Erythroblast (primary cell): Measurements from ENCODE around the gene PDLIM7.

Experiments used
- DNase-seq, 2 experiments: peaks; one replicate each; lab custom pipeline; 2025; lab: John Stamatoyannopoulos, UW
- GATA1 ChIP-seq: IDR thresholded peaks from 2 replicates; pipeline ENCODE4 v1.6.1; 2011; ENCODE audit warnings: low read depth, mild to moderate bottlenecking, control low read depth, low read length, moderate library complexity
- POLR2A ChIP-seq: IDR thresholded peaks from 2 replicates; pipeline ENCODE4 v1.6.1; 2011; ENCODE audit warnings: mild to moderate bottlenecking, low read length

Gene PDLIM7

DNA sequence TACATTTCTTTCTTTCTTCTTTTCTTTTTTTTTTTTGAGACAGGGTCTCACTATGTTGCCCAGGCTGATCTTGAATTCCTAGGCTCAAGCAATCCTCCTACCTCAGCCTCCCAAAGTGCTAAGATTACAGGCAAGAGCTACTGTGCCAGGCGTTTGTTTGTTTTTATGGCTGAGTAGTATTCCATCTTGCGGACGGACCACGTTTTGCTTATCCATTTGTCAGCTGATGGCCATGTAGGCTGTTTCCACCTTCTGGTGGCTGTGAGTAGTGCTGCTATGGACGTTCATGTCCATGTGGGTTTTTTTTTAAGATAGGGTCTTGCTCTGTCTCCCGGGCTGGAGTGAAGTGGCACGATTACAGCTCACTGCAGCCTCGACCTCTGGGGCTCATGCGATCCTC, 9.8 kb upstream of the PDLIM7 start:
- TF ChIP-seq POLR2A (no peak), GATA1 (no peak)
- DNase-seq = peak; percentile 55 to 75

DNA sequence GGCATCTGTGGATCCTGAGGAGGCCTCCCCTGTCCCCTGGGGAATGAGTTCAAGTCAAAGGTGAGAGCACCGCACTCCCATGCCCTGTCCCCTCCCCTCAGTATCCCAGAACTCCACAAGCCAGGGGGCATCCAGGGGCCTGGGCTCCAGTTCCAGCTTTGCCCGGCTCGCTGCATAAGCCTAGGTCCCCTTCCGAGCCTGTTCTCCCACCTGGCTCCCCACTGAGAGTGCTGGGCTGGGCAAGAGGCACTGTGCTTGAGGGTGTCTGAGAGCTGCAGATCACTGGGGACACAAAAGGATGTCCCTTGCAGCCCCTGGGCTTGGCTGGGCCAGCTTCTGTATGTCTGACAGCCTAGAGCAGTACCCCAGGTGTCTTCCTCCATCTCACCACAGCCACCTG, 7.7 kb upstream of the PDLIM7 start:
- no peak for DNase-seq
- TF ChIP-seq POLR2A = no peak
- TF ChIP-seq GATA1 = no peak

DNA sequence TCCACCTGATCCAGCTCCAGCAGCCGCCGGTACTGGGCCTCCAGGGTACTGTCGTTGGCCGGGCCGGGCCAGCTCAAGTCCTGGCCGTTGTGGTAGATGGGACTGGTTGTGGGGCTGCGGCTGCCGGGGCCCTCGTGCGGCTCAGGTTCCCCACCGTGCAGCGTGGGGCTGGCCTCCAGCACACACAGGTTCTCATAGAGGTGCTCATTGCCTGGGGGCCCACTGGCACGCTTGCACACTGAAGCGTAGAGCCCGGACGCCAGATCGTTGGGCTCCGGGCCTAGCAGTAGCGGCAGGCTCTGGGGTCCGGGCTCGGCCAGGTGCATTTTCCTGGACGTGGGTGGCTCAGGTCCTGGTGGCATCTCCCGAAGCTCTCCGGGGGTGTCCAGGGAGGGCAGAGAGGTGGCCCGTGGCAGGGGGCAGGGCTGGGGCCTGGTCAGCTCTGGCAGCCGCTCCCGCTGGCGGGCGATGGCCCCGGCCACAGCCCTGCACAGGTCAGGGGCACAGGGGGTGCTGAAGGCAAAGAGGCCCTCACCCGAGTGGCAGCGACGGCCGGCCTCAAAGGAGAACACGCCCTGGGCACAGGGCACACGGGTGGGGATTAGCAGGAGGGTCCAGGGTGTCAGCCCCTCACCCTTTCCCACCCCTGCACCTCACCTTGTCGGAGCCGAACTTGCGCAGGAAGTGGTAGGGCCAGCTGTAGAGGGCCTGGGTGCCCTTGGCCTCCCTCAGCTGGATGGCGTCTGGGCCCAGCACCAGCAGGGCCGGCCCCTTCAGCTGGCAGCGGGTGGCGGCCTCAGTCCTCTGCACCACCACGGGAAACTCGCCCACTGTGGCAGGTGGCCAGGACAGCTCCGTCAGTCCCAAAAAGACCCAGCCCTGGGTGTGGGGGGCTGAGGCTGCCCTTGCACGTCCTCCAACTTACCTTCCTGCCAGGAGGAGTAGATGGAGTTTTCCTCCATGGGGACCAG, 7.0 kb upstream of the PDLIM7 start:
- TF ChIP-seq POLR2A (no peak), GATA1 (no peak)
- DNase-seq = no peak

DNA sequence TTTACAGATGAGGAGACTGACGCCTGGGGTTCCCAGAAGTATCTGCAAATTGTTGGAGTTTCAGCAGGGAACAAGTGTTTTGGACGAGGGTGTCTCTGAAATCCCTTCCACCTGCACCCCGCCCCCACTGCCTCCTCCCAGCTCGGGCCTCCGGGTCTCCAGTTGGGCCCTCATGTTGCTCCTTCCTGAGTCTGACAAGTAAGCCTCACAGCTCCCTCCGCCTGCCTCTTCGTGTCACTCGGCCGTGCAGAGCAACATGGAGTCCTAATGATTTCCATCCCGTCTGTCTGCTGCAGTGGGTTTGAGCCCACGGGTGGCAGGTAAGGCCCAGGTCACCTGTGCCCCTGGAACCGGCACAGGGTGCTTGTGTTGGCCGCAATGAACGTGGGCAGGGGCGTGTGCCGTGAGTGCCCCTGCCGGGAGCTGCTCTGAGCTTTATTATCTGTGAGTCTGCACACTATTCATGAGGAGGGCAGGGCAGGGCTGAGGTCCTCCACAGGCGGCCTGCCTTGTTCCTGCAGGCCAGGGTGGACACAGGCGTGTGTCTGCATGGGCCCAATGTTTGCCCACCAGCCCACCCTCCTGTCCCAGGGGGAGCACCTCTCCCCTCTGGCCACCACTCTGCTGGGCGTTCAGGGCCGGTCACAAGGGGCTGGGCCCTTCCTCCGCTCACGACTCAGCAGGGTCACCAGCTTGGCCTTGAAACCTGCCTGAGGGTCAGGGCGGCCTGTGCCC, 6.1 kb upstream of the PDLIM7 start:
- TF ChIP-seq POLR2A (no peak), GATA1 (no peak)
- no peak for DNase-seq

DNA sequence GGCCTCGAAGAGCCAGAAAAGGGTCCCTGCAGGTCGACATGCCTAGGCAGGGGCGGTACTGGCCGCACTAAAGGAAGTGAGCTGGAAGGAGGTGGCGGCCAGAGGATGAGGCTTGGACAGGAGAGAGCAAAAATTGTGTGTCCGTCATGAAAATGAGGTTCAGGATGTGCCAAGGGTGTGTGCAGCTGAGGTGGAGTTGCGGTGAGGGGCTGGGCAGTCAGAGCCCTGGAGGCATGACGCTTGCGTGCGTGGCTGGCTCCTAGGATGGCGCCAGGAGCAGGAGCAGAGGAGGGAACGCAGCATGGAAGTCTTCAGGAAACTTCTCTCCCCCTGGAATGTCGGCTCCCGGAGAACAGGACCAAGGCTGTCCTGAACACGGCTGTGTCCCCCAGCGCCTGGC, 5.5 kb upstream of the PDLIM7 start:
- TF ChIP-seq POLR2A = no peak
- TF ChIP-seq GATA1 = no peak
- no peak for DNase-seq

DNA sequence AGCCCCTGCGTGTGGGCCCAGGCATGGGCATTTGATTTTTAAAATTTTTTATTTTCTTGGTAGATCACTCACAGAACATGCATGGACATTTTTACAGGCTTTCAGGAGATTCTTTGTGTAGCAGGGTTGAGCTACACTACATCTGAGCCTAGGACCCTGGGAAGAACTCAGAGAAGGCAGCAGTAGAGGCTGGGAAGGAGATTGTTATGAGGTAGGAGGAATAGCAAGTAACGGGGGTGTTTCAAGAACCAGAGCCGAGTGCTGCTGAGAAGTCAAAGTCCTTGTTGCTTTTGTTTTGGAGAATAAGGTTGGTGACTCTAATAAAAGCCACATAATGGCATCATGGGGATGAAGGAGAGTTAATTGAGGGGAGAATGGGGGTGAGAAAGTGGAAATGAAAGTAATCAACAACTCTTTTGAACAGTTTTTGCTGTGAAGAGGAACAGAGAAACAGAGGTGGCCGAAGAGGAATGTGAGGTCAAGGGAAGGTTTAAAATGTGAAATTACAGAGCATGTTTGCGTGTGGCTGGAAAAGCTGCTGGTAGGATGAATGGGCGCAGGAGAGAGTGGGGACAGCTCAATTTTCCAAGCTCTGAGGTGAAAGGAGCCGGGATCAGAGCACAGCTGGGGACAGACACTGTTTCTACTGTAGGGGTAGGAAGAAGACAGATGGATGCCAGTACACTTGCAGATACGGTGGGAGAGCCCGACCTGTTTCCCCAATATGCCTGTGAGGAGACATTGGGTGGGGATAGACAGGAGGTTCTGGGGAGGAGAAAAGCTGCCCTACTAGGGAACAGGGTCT, 4.7 kb upstream of the PDLIM7 start:
- no peak for DNase-seq
- TF ChIP-seq GATA1 = no peak
- no peak for TF ChIP-seq POLR2A

DNA sequence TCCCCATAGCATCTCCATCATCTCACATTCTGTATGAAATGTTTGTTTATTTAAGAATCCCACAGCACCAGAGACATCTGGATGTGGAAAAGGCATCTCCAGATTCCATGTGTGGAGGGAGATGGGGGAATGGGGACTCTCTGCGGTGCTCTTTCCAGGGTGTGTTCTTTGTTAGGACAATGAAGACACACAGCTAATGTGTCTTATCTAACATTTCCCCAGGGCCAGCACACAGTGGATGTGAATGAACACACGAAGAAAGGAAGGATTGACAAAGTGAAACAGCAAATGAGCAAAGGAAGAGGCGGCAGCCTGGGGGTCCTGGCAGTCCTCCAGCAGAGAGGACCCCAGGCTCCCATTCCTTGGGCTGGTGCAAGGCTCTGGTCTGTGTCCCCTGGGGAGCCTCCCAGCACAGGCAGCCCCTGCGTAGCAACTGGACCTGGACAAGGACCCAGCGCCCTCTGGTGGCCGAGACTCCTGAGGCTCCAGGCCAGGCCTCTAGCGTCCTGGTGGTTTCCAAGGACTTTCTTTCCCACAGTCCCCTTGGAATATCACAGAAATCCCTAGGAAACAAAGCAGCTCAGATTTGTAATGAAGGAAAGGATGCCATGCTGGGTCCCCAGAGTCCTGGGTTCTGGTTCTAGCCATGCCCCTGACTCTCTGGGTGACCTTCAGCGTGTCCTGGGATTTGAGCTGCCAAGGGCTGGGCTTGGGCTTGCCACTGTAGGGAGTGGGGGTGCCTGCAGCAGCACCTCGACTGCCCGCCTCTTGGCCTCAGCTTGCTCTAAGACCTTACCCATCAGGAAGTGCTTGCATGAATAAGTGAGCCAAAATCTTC, 3.5 kb upstream of the PDLIM7 start:
- TF ChIP-seq POLR2A (peak; percentile 34), GATA1 (no peak)
- peak; percentile 79 to 91 for DNase-seq

DNA sequence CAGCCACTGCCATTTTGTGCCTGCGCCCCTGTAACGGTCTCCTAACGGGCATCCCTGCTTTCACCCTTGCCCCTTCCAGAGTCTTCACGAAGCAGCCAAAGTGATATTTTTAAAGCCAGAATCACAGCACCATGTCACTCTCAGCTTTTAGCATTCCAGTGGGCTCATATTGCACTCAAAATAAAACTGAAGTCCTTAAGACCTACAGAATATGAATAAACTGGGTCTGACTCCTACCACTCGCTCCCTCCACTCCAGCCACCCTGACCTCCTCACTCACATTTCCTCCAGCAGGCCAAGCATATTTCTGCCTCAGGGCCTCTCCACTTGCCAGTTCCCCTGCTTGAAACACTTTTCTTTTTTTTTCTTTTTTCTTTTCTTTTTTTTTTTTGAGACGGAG, 2.4 kb upstream of the PDLIM7 start:
- DNase-seq = no peak
- TF ChIP-seq POLR2A (no peak), GATA1 (no peak)

DNA sequence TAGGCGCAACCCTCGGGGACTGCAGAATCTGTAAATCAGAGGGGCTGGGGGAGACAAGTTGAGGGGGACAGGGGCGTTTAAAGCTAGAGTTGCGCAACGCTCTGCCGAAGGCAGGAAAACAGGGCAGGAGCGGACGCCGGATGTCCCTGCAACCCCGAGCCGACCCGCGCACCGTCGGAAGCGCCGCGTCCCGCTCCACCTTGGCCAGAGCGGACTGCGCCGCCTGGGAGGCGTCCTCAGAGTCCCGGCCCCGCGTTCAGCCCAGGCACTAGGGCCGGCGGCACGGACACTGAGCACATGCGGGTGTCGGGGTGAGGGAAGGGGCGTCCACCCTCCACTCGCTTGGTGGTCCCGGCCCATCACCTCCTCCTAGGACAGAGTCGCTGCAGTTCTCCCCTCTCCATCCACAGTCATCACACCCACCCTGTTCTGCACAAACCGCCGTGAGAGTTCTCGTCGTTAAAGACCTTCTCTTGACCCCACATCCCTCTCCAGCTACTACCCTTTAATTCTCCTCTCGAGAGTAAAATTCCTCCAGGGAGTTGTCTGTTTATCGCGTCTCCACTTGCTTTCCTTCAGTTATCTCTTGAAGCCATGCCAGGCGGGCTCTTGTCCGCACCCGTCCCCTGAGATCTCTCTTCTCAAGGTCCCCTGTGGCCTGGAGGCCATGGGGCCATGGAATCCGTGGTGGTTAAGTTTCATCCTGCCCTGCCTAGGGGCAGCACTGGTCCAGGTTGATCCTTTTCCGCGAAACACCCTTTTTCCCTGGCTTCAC, 796 bp upstream of the PDLIM7 start:
- peak; percentile 82 to 89 for DNase-seq
- TF ChIP-seq POLR2A = no peak
- TF ChIP-seq GATA1 = no peak

DNA sequence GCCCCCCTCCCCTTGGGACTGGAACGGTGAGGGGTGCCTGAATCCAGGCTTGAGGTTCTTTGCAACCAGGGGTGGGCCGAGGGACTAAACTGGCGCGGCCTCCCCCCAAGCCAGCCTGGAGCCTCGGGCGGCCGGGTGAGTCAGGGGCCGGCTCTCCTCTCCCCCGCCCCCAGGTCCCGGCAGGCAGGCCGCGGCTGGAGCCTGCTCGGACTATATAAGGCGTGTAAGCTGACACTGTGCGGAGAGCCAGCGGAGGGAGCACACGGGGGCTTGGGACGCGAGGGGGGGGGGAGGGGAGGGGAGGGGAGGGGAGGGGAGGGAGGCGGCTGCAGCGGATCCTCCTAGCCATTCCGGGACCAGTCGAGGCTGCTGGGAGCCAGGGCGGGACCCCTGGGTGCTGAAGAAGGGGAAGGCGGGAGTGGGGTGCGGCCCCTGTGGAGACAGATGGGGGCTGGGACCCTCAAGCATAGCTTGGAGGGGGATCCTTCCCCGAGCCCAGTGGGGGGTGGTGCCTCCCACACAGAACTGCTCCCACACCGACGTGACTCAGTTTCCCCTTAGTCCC, 595 bp downstream of the PDLIM7 start:
- TF ChIP-seq GATA1 = no peak
- no peak for TF ChIP-seq POLR2A
- peak; percentile 66 to 67 for DNase-seq

DNA sequence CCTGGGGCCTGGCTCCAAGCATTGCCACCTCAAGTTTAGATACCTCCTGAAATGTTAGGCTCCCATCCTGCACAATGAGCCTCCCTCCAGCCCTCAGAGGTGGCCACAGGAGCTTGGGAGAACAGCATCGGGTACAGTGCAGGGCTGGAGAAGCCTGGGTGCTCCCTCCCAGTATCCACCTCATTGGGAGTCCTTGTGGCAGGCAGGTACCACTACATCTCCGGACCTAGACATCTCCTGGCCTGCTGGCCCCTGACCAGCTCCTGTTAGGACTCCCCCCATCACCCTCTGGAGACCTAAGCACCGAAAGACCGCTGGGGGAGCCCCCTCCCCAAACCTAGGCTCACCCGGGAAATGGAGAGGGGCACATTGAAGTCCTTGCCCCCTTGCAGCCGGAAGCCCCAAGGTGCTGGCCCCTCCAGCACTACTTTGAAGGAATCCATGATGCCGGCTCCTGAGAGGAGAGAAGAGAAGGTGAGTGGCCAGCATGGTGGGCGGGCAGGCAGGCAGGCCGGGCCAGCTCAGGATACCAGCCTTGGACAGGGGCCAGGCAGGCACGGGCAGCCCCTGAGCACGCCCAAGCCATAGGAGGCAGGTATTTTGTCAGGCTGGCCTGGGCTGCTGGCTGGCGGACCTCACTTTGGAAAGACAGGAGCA, 1.2 kb downstream of the PDLIM7 start:
- TF ChIP-seq POLR2A (no peak), GATA1 (no peak)

More for the DNA sequence above, 1.2 kb downstream of the PDLIM7 start:
- DNase-seq = peak; percentile 45 to 53
